Measurements from ENCODE around the gene FKTN.
"Not testable (repeated sequence)": the region's sequence is repeated elsewhere in the genome, so short reads cannot be mapped to it uniquely, and the experiment has no call there.

Gene FKTN

DNA sequence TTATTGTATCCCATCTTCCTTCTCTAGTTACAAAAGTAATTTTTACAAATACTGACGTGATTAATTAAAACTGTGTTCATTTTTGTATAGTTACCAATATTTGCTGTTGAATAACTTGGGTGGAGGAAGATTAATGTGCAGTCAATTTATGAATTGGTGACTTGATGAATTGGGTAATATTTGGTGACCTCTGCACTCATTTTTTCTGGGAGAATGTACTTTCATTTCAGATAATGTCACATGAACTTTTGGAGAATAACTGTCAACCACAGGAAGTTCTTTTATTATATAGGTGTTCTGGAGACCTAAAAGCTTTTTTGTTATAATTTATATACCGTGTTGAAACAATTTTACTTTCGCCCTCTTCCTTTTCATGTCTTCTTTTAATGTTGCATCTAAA lies 26.4 kb upstream of the FKTN start:
- peak; percentile 31 for DNase-seq (ENCODE audit: low read depth)
- no peak overlapping the region for H3K4me3 ChIP-seq (ENCODE audit: low read depth, low read length)
- TF ChIP-seq, protein P1, sequence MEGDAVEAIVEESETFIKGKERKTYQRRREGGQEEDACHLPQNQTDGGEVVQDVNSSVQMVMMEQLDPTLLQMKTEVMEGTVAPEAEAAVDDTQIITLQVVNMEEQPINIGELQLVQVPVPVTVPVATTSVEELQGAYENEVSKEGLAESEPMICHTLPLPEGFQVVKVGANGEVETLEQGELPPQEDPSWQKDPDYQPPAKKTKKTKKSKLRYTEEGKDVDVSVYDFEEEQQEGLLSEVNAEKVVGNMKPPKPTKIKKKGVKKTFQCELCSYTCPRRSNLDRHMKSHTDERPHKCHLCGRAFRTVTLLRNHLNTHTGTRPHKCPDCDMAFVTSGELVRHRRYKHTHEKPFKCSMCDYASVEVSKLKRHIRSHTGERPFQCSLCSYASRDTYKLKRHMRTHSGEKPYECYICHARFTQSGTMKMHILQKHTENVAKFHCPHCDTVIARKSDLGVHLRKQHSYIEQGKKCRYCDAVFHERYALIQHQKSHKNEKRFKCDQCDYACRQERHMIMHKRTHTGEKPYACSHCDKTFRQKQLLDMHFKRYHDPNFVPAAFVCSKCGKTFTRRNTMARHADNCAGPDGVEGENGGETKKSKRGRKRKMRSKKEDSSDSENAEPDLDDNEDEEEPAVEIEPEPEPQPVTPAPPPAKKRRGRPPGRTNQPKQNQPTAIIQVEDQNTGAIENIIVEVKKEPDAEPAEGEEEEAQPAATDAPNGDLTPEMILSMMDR (conservative IDR thresholded peaks at IDR 0.05; ENCODE audit: low read depth, low read length), result no peak

DNA sequence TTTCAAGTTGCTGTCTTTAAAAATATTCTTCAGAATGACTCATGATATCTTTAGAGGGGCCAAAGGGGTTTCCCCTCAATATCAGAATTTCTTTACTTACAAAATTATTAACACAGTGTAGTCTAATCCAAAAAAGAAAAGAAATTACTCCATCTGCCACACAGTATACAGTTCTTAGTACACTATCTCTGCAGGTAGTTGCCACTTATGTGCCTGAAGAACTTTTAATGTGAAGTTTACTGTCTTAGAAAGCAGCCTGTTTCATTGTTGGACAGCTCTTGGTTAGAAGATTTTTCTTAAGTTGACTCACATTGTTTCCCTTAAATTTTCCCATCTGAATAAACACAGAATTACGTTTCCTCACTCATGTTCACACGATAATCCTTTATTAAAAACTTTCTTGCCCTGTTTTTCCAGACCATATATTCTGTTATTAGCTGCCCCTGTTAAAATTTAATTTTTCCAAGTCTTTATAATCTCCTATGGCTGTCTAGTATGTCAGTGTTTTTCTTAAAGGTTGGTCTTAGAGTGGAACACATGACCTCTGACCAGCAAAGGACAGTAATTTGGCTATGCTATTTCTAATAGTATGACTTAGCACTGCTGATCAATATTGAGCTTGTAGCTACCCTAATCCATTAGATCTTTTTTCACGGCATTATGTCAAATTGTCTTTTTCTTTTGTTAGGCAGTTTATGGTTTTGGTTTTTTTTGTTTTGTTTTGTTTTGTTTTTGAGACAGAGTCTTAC lies 21.8 kb upstream of the FKTN start:
- peak; percentile 53 for DNase-seq (ENCODE audit: low read depth)
- no peak overlapping the region for H3K4me3 ChIP-seq (ENCODE audit: low read depth, low read length)

DNA sequence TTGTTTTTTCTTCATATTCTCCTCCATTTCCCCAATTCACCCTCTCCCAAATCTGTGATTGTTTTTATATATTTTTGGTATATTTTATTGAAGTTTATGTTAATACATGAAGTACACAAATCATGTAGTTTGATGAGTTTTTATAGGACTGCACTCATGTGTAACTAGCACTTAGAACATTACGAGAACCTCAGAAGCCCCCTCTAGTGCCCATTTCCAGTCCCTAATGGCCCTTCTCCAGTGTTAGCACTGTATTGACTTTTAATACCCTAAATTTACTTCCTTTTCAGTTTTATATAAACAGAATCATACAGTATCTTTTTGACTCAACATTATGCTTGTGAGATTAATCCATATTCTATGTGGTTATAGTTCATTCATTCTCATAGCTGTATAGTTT lies 18.5 kb upstream of the FKTN start:
- TF ChIP-seq, protein P1 (conservative IDR thresholded peaks at IDR 0.05; ENCODE audit: low read depth, low read length), result peak; percentile 18
- no peak overlapping the region for H3K4me3 ChIP-seq (ENCODE audit: low read depth, low read length)
- no peak for DNase-seq (ENCODE audit: low read depth)

More for the DNA sequence above, 21.8 kb upstream of the FKTN start:
- TF ChIP-seq, protein P1 (conservative IDR thresholded peaks at IDR 0.05; ENCODE audit: low read depth, low read length), result no peak

DNA sequence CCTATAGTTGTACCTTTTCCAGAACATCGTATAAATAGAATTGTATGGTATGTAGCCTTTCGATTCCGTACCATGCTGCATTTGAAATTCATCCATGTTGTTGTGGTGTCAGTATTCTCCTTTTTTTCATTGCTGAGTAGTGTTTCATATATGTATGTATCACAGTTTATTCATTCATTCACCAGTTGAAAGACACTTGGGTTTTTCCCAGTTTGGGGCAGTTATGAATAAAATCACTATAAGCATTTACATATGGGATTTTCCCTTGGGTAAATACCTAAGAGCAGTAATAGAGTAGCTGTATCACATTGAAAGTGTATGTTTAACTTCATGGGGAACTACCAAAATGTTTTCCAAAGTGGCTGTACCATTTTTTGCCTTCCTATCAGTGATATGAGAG lies 16.1 kb upstream of the FKTN start:
- H3K4me3 ChIP-seq (ENCODE audit: low read depth, low read length), result no peak overlapping the region
- no peak for DNase-seq (ENCODE audit: low read depth)
- TF ChIP-seq, protein P1 (conservative IDR thresholded peaks at IDR 0.05; ENCODE audit: low read depth, low read length), result no peak

DNA sequence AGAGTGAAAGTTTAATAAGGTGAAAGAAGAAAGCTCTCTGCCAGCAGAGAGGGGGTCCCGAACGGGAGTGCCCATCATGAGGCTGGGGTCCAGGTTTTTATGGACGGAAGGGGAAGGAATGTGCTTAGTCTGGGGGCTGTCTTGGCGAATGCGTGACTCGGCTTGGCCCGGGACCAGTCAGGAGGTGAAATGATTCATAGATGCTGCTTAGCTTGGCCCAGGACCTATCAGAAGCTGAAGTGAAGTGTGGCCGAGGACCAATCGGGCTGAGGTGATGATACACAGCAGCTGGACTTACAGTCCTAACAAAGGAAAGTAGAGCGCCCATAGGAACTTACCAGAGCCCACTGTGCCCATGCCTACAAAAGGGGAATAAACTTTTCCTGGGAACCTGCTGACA lies 3.9 kb upstream of the FKTN start:
- TF ChIP-seq, protein P1 (conservative IDR thresholded peaks at IDR 0.05; ENCODE audit: low read depth, low read length), result no peak
- no peak overlapping the region for H3K4me3 ChIP-seq (ENCODE audit: low read depth, low read length)
- no peak for DNase-seq (ENCODE audit: low read depth)

DNA sequence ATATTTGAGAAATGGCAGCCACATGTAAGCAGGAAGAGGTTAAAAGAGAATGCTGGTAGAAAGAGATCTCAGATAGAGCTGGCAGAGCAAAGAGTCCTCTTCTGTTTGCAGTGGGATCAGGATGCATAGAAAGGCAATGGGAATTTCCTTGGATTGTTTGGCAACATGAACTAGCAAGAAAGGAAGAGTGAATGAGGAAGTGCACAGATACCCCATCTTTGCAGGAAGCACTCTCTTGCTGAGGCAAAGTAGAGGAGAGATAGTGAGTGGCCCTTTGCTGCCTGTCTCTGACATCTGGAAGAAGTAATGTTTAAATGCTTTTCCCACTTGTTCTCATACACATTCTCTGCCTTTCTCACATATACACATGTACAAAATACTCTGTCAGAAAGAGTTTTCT lies 14.5 kb downstream of the FKTN start:
- TF ChIP-seq, protein P1 (conservative IDR thresholded peaks at IDR 0.05; ENCODE audit: low read depth, low read length), result no peak
- no peak overlapping the region for H3K4me3 ChIP-seq (ENCODE audit: low read depth, low read length)
- DNase-seq (ENCODE audit: low read depth), result no peak

DNA sequence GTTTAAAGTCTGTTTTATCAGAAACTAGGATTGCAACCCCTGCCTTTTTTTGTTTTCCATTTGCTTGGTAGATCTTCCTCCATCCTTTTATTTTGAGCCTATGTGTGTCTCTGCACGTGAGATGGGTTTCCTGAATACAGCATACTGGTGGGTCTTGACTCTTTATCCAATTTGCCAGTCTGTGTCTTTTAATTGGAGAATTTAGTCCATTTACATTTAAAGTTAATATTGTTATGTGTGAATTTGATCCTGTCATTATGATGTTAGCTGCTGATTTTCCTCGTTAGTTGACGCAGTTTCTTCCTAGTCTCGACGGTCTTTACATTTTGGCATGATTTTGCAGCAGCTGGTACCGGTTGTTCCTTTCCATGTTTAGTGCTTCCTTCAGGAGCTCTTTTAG lies 22.0 kb downstream of the FKTN start:
- DNase-seq (ENCODE audit: low read depth); H3K4me3 ChIP-seq (ENCODE audit: low read depth, low read length): not testable (repeated sequence)

DNA sequence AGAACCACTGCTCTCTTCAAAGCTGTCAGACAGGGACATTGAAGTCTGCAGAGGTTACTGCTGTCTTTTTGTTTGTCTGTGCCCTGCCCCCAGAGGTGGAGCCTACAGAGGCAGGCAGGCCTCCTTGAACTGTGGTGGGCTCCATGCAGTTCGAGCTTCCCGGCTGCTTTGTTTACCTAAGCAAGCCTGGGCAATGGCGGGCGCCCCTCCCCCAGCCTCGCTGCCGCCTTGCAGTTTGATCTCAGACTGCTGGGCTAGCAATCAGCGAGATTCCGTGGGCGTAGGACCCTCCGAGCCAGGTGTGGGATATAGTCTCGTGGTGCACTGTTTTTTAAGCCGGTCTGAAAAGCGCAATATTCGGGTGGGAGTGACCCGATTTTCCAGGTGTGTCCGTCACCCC lies 23.6 kb downstream of the FKTN start:
- not testable (repeated sequence) for DNase-seq (ENCODE audit: low read depth); H3K4me3 ChIP-seq (ENCODE audit: low read depth, low read length)

Data from choroid plexus epithelial cell (primary cell).